DND-41 (cell line): ENCODE data around the gene NRXN2.

ENCODE experiments used
- EZH2 ChIP-seq: IDR thresholded peaks from 3 replicates; pipeline ENCODE4 v1.6.1; 2012; ENCODE audit warnings: borderline replicate concordance, low read depth, mild to moderate bottlenecking, moderate library complexity, low read length, inconsistent platforms; ENCODE audit not compliant: severe bottlenecking
- TF ChIP-seq, protein P1 (sequence below): IDR thresholded peaks from 2 replicates; pipeline ENCODE4 v1.5.1; 2012; ENCODE audit warnings: borderline replicate concordance, low read length, moderate library complexity, mild to moderate bottlenecking; ENCODE audit not compliant: poor library complexity, severe bottlenecking; ENCODE audit errors: extremely low read depth

DNA sequence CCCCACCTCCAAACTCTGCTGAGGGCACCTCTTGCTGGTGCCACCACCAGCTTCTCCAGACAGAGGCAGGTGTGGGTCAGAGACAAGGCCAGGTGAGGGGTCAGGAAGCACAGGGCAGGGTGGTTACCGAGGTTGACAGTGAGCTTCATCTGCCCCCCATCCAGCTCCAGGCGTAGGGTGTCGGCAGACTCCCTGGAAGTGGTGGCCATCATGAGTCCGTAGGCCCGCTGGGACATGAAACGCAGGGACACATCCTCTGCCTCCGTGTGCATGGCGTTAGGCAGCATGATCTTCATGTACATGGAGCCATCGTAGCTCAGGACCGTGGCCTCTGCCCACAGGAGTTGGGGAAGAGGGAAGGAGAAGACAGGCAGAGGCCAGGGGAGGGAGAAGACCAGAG lies 62.8 kb downstream of the NRXN2 start:
- TF ChIP-seq, protein P1, sequence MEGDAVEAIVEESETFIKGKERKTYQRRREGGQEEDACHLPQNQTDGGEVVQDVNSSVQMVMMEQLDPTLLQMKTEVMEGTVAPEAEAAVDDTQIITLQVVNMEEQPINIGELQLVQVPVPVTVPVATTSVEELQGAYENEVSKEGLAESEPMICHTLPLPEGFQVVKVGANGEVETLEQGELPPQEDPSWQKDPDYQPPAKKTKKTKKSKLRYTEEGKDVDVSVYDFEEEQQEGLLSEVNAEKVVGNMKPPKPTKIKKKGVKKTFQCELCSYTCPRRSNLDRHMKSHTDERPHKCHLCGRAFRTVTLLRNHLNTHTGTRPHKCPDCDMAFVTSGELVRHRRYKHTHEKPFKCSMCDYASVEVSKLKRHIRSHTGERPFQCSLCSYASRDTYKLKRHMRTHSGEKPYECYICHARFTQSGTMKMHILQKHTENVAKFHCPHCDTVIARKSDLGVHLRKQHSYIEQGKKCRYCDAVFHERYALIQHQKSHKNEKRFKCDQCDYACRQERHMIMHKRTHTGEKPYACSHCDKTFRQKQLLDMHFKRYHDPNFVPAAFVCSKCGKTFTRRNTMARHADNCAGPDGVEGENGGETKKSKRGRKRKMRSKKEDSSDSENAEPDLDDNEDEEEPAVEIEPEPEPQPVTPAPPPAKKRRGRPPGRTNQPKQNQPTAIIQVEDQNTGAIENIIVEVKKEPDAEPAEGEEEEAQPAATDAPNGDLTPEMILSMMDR, result no peak
- TF ChIP-seq EZH2, result no peak
